ENCODE results near the gene AGPS. TPM values are rescaled to one million over a fixed set of nuclear protein-coding genes. Genes with fewer than 3 reads are reported as not detected.

AGPS gene
- total RNA-seq, 1 donor from 2014 or later: 26.4 TPM

GRCh38 chr2:177592397-177592796 is 199.8 kb downstream of the AGPS start:
- H3K4me1 ChIP-seq: peaks cover 5% of the 10 kb centered on the region
- TF ChIP-seq CTCF (IDR thresholded peaks at IDR 0.05; ENCODE audit: borderline replicate concordance): no peak
- H3K9me3 ChIP-seq (replicated peaks): no peaks in the 10 kb centered on the region
- no peaks in the 10 kb centered on the region for H3K36me3 ChIP-seq
- DNase-seq: no peak
- intact Hi-C loops (cut with micrococcal nuclease): no loop called here
- H3K4me3 ChIP-seq: no peak overlapping the region
- no peak overlapping the region for H3K27ac ChIP-seq (replicated peaks)
- no peaks in the 10 kb centered on the region for H3K27me3 ChIP-seq (ENCODE audit: low read depth)

- no peak overlapping the region for H3K4me3 ChIP-seq
- no peak for DNase-seq
- H3K27me3 ChIP-seq (ENCODE audit: low read depth): no peaks in the 10 kb centered on the region
- intact Hi-C loops (cut with micrococcal nuclease): no loop called here
- H3K9me3 ChIP-seq (replicated peaks): no peaks in the 10 kb centered on the region
- no peak overlapping the region for H3K27ac ChIP-seq (replicated peaks)
- H3K36me3 ChIP-seq: no peaks in the 10 kb centered on the region
- TF ChIP-seq CTCF (IDR thresholded peaks at IDR 0.05; ENCODE audit: borderline replicate concordance): no peak
- peaks cover 10% of the 10 kb centered on the region for H3K4me1 ChIP-seq
Observed at GRCh38 chr2:177592945-177593344, 200.4 kb downstream of the AGPS start.

GRCh38 chr2:177593402-177593801 is 200.8 kb downstream of the AGPS start:
- H3K27ac ChIP-seq (replicated peaks): no peak overlapping the region
- no peaks in the 10 kb centered on the region for H3K36me3 ChIP-seq
- intact Hi-C loops (cut with micrococcal nuclease): no loop called here
- H3K4me1 ChIP-seq: peaks cover 15% of the 10 kb centered on the region
- H3K4me3 ChIP-seq: no peak overlapping the region
- no peak for DNase-seq
- no peak for TF ChIP-seq CTCF (IDR thresholded peaks at IDR 0.05; ENCODE audit: borderline replicate concordance)
- H3K9me3 ChIP-seq (replicated peaks): no peaks in the 10 kb centered on the region
- H3K27me3 ChIP-seq (ENCODE audit: low read depth): no peaks in the 10 kb centered on the region

Other genes with a start within 250 kb of the AGPS start
- gene HNRNPA3, start 180.0 kb upstream of the AGPS start, total RNA-seq: 73.2 TPM
- 50.7 TPM for gene NFE2L2, start 128.0 kb upstream of the AGPS start, total RNA-seq

All from left ventricle myocardium inferior (tissue), 1 donor.